KMS-11 (cell line): ENCODE measurements around the gene ALKBH5.

Experiments
- H2AFZ ChIP-seq: fragments of 200-600 bp; sonication (generic); 2 replicates; pipeline ENCODE4 v1.6.1; 2016; ENCODE audit warnings: antibody characterized with exemption, mixed run types, low read depth
- H3K27ac ChIP-seq: fragments of 200-600 bp; sonication (generic); 2 replicates; pipeline ENCODE4 v1.6.1; 2016; ENCODE audit warnings: mild to moderate bottlenecking, mixed run types
- H3K27me3 ChIP-seq: fragments of 200-600 bp; sonication (generic); 2 replicates; pipeline ENCODE4 v1.6.1; 2017; ENCODE audit warnings: mild to moderate bottlenecking, low read depth, mixed run types, moderate library complexity; ENCODE audit not compliant: insufficient read depth
- H3K36me3 ChIP-seq: fragments of 200-600 bp; sonication (generic); 2 replicates; pipeline ENCODE4 v1.6.1; 2017; ENCODE audit warnings: mild to moderate bottlenecking, mixed run types; ENCODE audit not compliant: insufficient read depth
- H3K4me1 ChIP-seq: fragments of 200-600 bp; sonication (generic); 2 replicates; pipeline ENCODE4 v1.6.1; 2016; ENCODE audit warnings: mild to moderate bottlenecking, low read depth, mixed run types; ENCODE audit not compliant: poor library complexity, severe bottlenecking
- H3K4me2 ChIP-seq: fragments of 200-600 bp; sonication (generic); 2 replicates; pipeline ENCODE4 v1.7.0; 2016; ENCODE audit warnings: mild to moderate bottlenecking, mixed run types
- H3K4me3 ChIP-seq: fragments of 200-600 bp; sonication (generic); IDR thresholded peaks from 2 replicates; pipeline ENCODE4 v1.6.1; 2017; ENCODE audit warnings: low read depth, low read length, mixed read lengths; ENCODE audit not compliant: insufficient read depth
- H3K79me2 ChIP-seq: fragments of 200-600 bp; sonication (generic); 2 replicates; pipeline ENCODE4 v1.6.1; 2016; ENCODE audit warnings: low read depth, mixed run types; ENCODE audit not compliant: insufficient read depth
- H3K9ac ChIP-seq: fragments of 200-600 bp; sonication (generic); 2 replicates; pipeline ENCODE4 v1.6.1; 2016; ENCODE audit warnings: mild to moderate bottlenecking, mixed run types
- H4K20me1 ChIP-seq: fragments of 200-600 bp; sonication (generic); 2 replicates; pipeline ENCODE4 v1.6.1; 2016; ENCODE audit warnings: mild to moderate bottlenecking, mixed run types; ENCODE audit not compliant: insufficient read depth
- TF ChIP-seq, protein P1 (sequence below): fragments of 200-600 bp; sonication (generic); conservative IDR thresholded peaks from 2 replicates; pipeline ENCODE4 v1.6.1; 2017; ENCODE audit warnings: low read depth, mild to moderate bottlenecking, antibody characterized with exemption, low read length, moderate library complexity, mixed read lengths

ALKBH5 gene

DNA sequence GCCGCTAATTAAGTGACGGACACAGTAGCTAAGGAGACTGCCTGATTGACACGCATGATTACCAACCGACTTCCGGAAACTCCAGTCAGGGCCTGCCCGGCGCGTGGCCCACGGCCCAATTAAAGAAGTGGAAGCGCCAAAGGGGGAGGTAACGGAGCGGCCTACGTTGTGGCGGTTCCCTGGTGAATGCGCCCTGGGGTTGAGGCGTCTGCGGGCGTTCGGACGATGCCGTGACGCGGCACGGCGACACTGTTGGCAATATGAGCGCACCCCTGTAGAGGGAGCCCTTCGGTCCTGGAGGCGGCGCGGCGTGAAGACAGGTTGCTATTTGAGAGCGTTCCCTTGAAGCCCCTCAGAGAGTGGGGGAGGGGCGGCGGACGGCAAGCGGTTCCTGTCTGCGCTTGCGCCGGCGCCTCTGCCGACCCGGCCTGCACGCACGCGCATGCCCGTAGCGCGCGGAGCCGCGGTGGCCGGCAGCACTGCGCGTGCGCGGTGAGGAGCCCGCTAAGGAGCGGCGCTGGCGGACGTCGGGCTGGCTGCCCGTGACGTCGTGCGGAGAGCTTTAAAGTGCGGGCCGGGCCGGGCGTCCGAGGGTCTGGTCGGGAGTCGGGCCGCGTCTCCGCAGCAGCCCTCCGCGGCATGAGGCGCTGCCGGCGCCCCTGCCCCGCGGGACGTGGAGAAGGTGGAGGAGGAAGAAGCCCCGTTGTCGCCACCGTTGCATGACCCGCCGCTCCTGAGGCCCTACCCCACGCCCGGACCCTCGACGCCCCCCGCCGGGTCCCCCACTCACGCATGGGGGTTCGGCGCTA, at the start of gene ALKBH5:
Gene ALKBH5 (plus strand): TSS at position 495 of the 809 bp plus-strand sequence. CDS start 416 bp downstream, outside the sequence.
- H2AFZ ChIP-seq, result peak within 1 kb of the TSS; percentile 75
- TF ChIP-seq, protein P1, sequence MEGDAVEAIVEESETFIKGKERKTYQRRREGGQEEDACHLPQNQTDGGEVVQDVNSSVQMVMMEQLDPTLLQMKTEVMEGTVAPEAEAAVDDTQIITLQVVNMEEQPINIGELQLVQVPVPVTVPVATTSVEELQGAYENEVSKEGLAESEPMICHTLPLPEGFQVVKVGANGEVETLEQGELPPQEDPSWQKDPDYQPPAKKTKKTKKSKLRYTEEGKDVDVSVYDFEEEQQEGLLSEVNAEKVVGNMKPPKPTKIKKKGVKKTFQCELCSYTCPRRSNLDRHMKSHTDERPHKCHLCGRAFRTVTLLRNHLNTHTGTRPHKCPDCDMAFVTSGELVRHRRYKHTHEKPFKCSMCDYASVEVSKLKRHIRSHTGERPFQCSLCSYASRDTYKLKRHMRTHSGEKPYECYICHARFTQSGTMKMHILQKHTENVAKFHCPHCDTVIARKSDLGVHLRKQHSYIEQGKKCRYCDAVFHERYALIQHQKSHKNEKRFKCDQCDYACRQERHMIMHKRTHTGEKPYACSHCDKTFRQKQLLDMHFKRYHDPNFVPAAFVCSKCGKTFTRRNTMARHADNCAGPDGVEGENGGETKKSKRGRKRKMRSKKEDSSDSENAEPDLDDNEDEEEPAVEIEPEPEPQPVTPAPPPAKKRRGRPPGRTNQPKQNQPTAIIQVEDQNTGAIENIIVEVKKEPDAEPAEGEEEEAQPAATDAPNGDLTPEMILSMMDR, result no peak
- no peaks in the 10 kb centered on the region for H3K27me3 ChIP-seq
- no peaks in the 10 kb centered on the region; the same call in 1 of the 2 replicates for H4K20me1 ChIP-seq
- no peak within 1 kb of the TSS for H3K4me3 ChIP-seq
- H3K4me1 ChIP-seq, result peaks cover 40% of the 10 kb centered on the region
- H3K9ac ChIP-seq, result peak within 1 kb of the TSS; percentile 89
- H3K79me2 ChIP-seq, result peaks cover 40% of the 10 kb centered on the region
- H3K27ac ChIP-seq, result peak within 1 kb of the TSS; percentile 97
- H3K4me2 ChIP-seq, result peak within 1 kb of the TSS; percentile 92
- H3K36me3 ChIP-seq, result no peaks in the 10 kb centered on the region

DNA sequence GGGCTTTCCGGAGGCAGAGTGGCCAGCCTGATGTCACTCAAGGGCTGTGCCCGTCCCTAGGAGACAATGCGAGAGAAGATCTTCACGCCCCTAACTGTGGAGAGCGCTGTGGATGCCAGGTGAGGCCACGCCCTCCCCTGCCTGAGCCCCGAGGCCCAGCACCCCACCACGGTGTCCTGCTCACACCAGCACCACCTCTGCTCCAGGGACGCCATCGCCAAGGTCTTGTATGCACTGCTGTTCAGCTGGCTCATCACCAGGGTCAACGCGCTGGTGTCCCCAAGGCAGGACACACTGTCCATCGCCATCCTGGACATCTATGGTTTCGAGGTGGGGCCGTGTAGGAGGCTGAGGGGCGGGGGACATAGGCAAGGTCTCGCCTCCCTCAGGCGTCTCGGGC, 47.3 kb upstream of the ALKBH5 start:
- H3K27ac ChIP-seq, result no peak overlapping the region
- no peaks in the 10 kb centered on the region for H3K36me3 ChIP-seq
- no peak overlapping the region for H2AFZ ChIP-seq
- H3K27me3 ChIP-seq, result no peaks in the 10 kb centered on the region
- no peaks in the 10 kb centered on the region for H3K79me2 ChIP-seq
- TF ChIP-seq, protein P1, result no peak
- H4K20me1 ChIP-seq, result no peaks in the 10 kb centered on the region
- H3K4me1 ChIP-seq, result no peaks in the 10 kb centered on the region
- H3K4me3 ChIP-seq, result no peak overlapping the region
- H3K4me2 ChIP-seq, result no peak overlapping the region
- no peak overlapping the region for H3K9ac ChIP-seq

DNA sequence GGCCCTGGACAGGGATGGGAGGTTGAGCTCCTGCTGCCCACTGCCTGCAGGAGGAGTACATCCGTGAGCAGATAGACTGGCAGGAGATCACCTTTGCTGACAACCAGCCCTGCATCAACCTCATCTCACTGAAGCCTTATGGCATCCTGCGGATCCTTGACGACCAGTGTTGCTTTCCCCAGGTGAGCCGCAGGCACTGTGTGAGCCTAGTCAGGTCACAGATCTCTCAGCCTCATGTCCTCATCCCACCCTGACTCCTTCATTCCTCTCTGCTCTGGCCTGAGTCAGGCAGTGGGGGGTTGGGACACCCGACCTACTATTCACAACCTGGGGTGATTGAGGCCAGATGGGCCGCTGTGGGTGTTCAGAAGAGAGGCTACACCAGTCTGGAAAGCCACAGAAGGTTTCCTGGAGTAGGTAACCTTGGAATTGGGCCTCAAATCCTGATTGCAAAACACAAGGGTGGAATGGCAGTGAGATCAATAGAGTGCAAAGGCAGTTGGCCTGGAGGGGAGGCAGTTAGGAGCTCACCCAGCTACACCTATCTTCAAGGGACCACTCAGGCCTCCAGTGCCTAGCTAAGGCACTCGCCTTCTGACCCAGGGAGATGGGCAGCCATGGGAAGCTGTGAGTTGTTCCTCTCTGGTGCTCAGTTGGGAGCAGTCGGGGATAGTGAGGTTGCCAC, 45.4 kb upstream of the ALKBH5 start:
- Histone ChIP-seq H3K27ac (no peak overlapping the region), H3K36me3 (no peaks in the 10 kb centered on the region), H3K79me2 (no peaks in the 10 kb centered on the region), H3K4me3 (no peak overlapping the region), H4K20me1 (no peaks in the 10 kb centered on the region), H3K4me2 (no peak overlapping the region), H3K9ac (no peak overlapping the region), H3K27me3 (no peaks in the 10 kb centered on the region), H2AFZ (no peak overlapping the region), H3K4me1 (no peaks in the 10 kb centered on the region)
- TF ChIP-seq, protein P1, result no peak

DNA sequence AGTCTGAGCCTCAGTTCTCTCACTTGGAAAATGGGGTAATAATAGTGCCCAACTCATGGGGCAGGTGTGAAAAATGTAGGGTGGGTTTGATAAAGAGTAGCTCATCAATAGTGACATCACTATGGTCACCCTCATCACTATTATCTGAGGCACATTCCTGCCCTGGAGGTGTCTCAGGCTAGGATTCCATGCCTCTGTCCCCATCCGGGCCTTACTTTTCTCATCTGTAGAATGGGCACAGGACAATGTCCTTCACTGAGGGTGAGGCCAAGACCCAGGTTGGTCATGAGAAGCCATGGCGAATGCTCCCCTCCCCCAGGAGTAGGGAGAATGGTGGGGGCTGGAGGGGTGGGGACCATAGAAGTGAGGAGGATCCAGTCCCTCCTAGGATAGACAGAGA, 44.5 kb upstream of the ALKBH5 start:
- H2AFZ ChIP-seq, result no peak overlapping the region
- no peaks in the 10 kb centered on the region for H3K36me3 ChIP-seq
- no peaks in the 10 kb centered on the region for H3K79me2 ChIP-seq
- no peak overlapping the region for H3K4me3 ChIP-seq
- no peak overlapping the region for H3K27ac ChIP-seq
- TF ChIP-seq, protein P1, result no peak
- no peaks in the 10 kb centered on the region for H3K27me3 ChIP-seq
- no peak overlapping the region for H3K9ac ChIP-seq
- no peak overlapping the region for H3K4me2 ChIP-seq
- H3K4me1 ChIP-seq, result no peaks in the 10 kb centered on the region
- no peaks in the 10 kb centered on the region for H4K20me1 ChIP-seq
